H1 (cell line): ENCODE data around the gene KCNA5. TPM values are rescaled to one million over a fixed set of nuclear protein-coding genes. Genes with fewer than 3 reads are reported as not detected.

Source experiments
- CBX5 ChIP-seq: fragments of 300-800, 300-1000 bp; sonication (generic); IDR thresholded peaks from 2 replicates; pipeline ENCODE4 v1.7.1; 2016; ENCODE audit warnings: antibody characterized with exemption, low read length, low read depth
- CHD2 ChIP-seq: IDR thresholded peaks from 2 replicates; pipeline ENCODE4 v1.6.1; 2012; ENCODE audit warnings: low read length, improper control_type of control experiment
- HDAC6 ChIP-seq: IDR thresholded peaks from one replicate; pipeline ENCODE4 v1.7.1; 2012; ENCODE audit warnings: low read depth, mild to moderate bottlenecking, inconsistent platforms, low read length, moderate library complexity
- RBBP5 ChIP-seq: IDR thresholded peaks from 2 replicates; pipeline ENCODE4 v1.7.1; 2012; ENCODE audit warnings: low read depth, mild to moderate bottlenecking, inconsistent platforms, low read length, moderate library complexity, borderline replicate concordance
- RFX5 ChIP-seq: IDR thresholded peaks from 2 replicates; pipeline ENCODE4 v1.6.1; 2011; ENCODE audit warnings: low read depth, low read length, improper control_type of control experiment, borderline replicate concordance
- SUZ12 ChIP-seq: fragments of 200-600 bp; sonication (generic); IDR thresholded peaks from 2 replicates; pipeline ENCODE4 v1.6.1; 2012; ENCODE audit warnings: mild to moderate bottlenecking, inconsistent platforms, low read length, moderate library complexity, mixed read lengths
- TAF1 ChIP-seq: IDR thresholded peaks from 2 replicates; pipeline ENCODE4 v1.6.1; 2011; ENCODE audit warnings: mild to moderate bottlenecking, low read depth, low read length
- polyA plus RNA-seq, 7 experiments: library from polyadenylated mRNA; depleted of rRNA in 3 of 7; stranded (reverse) in 5 of 7; unstranded in 2 of 7; fragments of >200 nt in 5 of 7; fragments of 200-250 nt in 2 of 7; gene quantifications; 1 replicate in 5 of 7; 2 replicates in 1 of 7; 4 replicates in 1 of 7; pipeline versions ENCODE4 v1.2.1 to v1.2.3, GENCODE V29; 2011 to 2013; ENCODE audit warnings: missing spikeins in 2 of 7, mixed read lengths in 2 of 7
- total RNA-seq: library from RNA; stranded (reverse); fragmentation: NEBNext Ultra II Directional; extraction: Animal tissue kit (Norgen Biotek cat#: 25700); gene quantifications from 2 replicates; pipeline ENCODE4 v1.2.1, GENCODE V29; 2021
- TF ChIP-seq, protein P1 (sequence below): fragments of 300-600 bp; sonication (generic); IDR thresholded peaks from 2 replicates; pipeline ENCODE4 v1.7.1; 2012; ENCODE audit warnings: low read length, moderate library complexity, mild to moderate bottlenecking, inconsistent platforms; ENCODE audit not compliant: insufficient replicate concordance
- TF ChIP-seq, protein P2 (sequence below): IDR thresholded peaks from 2 replicates; pipeline ENCODE4 v1.6.1; 2012; ENCODE audit warnings: low read length, inconsistent platforms

Gene KCNA5
- total and polyA plus RNA-seq, 2 of the 8 experiments (the other 6 are each of a cell fraction or from before 2014, with no cell fraction given) = 0.20 to 0.29 TPM

DNA sequence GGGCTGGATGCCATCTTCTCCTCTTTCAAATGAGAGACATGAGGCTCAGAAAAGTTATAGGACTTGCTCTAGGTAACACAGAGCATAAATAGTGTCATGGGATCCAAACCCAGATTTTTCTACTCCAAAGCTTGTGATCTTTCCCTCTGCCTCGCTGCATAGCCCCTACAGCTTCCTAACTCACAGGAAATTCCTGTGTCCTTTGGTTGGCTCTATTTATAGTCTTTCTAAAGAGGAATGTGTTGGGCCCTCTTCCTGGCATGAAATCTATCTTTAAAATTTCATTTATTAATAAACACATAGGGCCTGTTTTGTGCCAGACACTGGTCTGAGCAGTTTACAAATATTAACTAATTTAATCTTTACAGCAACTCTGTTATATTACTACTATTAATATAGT, 9.8 kb upstream of the KCNA5 start (continued):
- TF ChIP-seq, protein P1, sequence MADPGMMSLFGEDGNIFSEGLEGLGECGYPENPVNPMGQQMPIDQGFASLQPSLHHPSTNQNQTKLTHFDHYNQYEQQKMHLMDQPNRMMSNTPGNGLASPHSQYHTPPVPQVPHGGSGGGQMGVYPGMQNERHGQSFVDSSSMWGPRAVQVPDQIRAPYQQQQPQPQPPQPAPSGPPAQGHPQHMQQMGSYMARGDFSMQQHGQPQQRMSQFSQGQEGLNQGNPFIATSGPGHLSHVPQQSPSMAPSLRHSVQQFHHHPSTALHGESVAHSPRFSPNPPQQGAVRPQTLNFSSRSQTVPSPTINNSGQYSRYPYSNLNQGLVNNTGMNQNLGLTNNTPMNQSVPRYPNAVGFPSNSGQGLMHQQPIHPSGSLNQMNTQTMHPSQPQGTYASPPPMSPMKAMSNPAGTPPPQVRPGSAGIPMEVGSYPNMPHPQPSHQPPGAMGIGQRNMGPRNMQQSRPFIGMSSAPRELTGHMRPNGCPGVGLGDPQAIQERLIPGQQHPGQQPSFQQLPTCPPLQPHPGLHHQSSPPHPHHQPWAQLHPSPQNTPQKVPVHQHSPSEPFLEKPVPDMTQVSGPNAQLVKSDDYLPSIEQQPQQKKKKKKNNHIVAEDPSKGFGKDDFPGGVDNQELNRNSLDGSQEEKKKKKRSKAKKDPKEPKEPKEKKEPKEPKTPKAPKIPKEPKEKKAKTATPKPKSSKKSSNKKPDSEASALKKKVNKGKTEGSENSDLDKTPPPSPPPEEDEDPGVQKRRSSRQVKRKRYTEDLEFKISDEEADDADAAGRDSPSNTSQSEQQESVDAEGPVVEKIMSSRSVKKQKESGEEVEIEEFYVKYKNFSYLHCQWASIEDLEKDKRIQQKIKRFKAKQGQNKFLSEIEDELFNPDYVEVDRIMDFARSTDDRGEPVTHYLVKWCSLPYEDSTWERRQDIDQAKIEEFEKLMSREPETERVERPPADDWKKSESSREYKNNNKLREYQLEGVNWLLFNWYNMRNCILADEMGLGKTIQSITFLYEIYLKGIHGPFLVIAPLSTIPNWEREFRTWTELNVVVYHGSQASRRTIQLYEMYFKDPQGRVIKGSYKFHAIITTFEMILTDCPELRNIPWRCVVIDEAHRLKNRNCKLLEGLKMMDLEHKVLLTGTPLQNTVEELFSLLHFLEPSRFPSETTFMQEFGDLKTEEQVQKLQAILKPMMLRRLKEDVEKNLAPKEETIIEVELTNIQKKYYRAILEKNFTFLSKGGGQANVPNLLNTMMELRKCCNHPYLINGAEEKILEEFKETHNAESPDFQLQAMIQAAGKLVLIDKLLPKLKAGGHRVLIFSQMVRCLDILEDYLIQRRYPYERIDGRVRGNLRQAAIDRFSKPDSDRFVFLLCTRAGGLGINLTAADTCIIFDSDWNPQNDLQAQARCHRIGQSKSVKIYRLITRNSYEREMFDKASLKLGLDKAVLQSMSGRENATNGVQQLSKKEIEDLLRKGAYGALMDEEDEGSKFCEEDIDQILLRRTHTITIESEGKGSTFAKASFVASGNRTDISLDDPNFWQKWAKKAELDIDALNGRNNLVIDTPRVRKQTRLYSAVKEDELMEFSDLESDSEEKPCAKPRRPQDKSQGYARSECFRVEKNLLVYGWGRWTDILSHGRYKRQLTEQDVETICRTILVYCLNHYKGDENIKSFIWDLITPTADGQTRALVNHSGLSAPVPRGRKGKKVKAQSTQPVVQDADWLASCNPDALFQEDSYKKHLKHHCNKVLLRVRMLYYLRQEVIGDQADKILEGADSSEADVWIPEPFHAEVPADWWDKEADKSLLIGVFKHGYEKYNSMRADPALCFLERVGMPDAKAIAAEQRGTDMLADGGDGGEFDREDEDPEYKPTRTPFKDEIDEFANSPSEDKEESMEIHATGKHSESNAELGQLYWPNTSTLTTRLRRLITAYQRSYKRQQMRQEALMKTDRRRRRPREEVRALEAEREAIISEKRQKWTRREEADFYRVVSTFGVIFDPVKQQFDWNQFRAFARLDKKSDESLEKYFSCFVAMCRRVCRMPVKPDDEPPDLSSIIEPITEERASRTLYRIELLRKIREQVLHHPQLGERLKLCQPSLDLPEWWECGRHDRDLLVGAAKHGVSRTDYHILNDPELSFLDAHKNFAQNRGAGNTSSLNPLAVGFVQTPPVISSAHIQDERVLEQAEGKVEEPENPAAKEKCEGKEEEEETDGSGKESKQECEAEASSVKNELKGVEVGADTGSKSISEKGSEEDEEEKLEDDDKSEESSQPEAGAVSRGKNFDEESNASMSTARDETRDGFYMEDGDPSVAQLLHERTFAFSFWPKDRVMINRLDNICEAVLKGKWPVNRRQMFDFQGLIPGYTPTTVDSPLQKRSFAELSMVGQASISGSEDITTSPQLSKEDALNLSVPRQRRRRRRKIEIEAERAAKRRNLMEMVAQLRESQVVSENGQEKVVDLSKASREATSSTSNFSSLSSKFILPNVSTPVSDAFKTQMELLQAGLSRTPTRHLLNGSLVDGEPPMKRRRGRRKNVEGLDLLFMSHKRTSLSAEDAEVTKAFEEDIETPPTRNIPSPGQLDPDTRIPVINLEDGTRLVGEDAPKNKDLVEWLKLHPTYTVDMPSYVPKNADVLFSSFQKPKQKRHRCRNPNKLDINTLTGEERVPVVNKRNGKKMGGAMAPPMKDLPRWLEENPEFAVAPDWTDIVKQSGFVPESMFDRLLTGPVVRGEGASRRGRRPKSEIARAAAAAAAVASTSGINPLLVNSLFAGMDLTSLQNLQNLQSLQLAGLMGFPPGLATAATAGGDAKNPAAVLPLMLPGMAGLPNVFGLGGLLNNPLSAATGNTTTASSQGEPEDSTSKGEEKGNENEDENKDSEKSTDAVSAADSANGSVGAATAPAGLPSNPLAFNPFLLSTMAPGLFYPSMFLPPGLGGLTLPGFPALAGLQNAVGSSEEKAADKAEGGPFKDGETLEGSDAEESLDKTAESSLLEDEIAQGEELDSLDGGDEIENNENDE = no peak
- TF ChIP-seq RFX5 (no peak), RBBP5 (no peak), HDAC6 (no peak), CBX5 (no peak), SUZ12 (no peak), TAF1 (no peak), CHD2 (no peak)
- TF ChIP-seq, protein P2, sequence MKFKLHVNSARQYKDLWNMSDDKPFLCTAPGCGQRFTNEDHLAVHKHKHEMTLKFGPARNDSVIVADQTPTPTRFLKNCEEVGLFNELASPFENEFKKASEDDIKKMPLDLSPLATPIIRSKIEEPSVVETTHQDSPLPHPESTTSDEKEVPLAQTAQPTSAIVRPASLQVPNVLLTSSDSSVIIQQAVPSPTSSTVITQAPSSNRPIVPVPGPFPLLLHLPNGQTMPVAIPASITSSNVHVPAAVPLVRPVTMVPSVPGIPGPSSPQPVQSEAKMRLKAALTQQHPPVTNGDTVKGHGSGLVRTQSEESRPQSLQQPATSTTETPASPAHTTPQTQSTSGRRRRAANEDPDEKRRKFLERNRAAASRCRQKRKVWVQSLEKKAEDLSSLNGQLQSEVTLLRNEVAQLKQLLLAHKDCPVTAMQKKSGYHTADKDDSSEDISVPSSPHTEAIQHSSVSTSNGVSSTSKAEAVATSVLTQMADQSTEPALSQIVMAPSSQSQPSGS = no peak
